ENCODE measurements around the gene GSTA4. TPM values are rescaled to one million over a fixed set of nuclear protein-coding genes. Genes with fewer than 3 reads are reported as not detected.

GSTA4 gene
- total and polyA plus RNA-seq, 12 donors = 9.4 to 16.3 (median 12.0) TPM

DNA sequence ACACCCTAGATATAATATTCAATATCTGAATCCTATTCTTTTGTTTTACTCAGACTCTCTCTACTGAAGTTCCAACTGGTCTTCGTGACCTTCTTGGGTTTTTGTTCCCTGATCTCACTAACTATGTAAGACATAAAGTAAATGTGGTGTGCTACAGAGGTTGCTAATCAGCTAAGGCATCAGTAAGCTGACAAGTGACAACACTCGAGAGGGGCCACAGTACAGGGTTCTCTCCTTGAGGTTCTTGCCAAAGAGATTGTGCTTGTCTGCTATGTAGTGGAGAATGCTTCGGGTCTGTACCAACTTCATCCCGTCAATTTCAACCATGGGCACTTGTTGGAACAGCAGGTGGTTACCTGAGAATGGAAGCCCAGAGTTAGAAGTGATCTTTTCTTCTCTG is 9.9 kb downstream of the GSTA4 start:
- DNase-seq = no peak
- H3K27me3 ChIP-seq = no peaks in the 10 kb centered on the region
- H3K36me3 ChIP-seq = peaks cover 0 to 67% (median 13%) of the 10 kb centered on the region in 9 donors
- no peaks in the 10 kb centered on the region for H3K9me3 ChIP-seq
- no peak overlapping the region for H3K4me3 ChIP-seq
- no peak for ATAC-seq
- 94 to 96% methylated on average over 4 of the region's 4 CpGs for WGBS, 2 donors
- no peak overlapping the region for H3K27ac ChIP-seq
- TF ChIP-seq, protein P1, sequence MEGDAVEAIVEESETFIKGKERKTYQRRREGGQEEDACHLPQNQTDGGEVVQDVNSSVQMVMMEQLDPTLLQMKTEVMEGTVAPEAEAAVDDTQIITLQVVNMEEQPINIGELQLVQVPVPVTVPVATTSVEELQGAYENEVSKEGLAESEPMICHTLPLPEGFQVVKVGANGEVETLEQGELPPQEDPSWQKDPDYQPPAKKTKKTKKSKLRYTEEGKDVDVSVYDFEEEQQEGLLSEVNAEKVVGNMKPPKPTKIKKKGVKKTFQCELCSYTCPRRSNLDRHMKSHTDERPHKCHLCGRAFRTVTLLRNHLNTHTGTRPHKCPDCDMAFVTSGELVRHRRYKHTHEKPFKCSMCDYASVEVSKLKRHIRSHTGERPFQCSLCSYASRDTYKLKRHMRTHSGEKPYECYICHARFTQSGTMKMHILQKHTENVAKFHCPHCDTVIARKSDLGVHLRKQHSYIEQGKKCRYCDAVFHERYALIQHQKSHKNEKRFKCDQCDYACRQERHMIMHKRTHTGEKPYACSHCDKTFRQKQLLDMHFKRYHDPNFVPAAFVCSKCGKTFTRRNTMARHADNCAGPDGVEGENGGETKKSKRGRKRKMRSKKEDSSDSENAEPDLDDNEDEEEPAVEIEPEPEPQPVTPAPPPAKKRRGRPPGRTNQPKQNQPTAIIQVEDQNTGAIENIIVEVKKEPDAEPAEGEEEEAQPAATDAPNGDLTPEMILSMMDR (IDR thresholded peaks at IDR 0.05) = no peak
- H3K4me1 ChIP-seq = peaks cover 0 to 17% (median 0%) of the 10 kb centered on the region in 9 donors
- intact Hi-C loops (cut with DNase I) = no loop called here

DNA sequence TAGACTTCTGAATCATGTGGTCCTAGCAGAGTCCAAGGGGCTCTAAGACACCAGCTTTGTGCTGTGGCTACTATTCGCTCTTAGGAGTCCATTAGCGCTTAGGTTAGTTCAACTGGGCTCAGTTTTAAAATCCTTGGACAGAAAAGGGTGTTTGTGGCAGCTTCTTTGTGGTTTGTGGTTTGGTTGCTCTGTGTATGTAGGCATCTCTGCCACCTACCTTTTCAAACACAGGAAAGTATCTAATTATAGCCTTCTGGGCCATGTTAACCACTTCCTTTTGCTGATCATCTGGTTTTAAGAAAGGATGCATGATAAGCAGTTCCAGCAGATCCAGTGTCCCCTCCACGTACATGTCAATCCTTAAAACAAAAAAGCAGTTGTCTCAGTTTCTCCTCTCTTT is 10.8 kb downstream of the GSTA4 start:
- Histone ChIP-seq H3K4me1 (peaks cover 0 to 17% (median 0%) of the 10 kb centered on the region in 9 donors), H3K36me3 (peaks cover 0 to 59% (median 13%) of the 10 kb centered on the region in 9 donors), H3K27ac (no peak overlapping the region), H3K9me3 (no peaks in the 10 kb centered on the region), H3K4me3 (no peak overlapping the region), H3K27me3 (no peaks in the 10 kb centered on the region)
- 92 to 98% methylated on average over 3 of the region's 3 CpGs for WGBS, 2 donors
- ATAC-seq = no peak
- TF ChIP-seq, protein P1 (IDR thresholded peaks at IDR 0.05) = no peak
- intact Hi-C loops (cut with DNase I) = no loop called here
- DNase-seq = no peak

DNA sequence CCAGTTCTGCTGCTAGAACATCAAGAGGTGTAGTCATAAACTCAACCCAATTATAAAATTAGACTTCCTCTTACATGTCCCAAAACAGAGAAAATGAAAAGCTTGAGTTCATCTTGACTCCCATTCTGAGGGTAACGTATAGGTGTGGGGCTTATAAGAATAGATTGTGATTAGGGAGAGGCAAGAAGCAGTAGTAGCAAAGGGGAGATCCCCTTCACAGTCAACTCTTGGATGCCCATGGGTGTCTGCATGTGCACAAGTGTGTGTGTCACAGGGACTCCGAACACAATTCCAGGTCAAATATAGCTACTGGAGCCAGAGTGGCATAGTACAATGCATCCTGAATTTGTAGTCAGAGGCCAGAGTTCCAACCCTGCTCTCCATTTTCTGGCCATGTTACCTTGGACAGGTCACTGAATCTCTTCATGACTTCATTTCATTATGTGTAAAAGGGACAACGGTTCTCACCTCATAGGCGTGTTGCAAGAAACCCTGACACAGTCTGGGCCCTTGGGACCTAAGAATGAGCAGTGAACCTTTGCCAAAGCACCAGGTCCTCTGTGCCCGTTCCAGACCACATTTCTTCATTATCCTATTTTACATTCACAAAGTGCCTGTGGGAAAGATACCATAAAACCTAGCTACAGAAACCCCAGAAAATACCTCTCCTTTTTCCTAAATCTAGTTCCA is 11.8 kb downstream of the GSTA4 start:
- TF ChIP-seq, protein P1 (IDR thresholded peaks at IDR 0.05) = no peak
- WGBS, 2 donors = 95 to 98% methylated on average over 5 of the region's 5 CpGs
- DNase-seq (no peak), ATAC-seq (no peak)
- Histone ChIP-seq H3K36me3 (peaks cover 0 to 54% (median 13%) of the 10 kb centered on the region in 9 donors), H3K27me3 (no peaks in the 10 kb centered on the region), H3K27ac (no peak overlapping the region), H3K4me3 (no peak overlapping the region), H3K4me1 (peaks cover 0 to 17% (median 0%) of the 10 kb centered on the region in 9 donors), H3K9me3 (no peaks in the 10 kb centered on the region)
- intact Hi-C loops (cut with DNase I) = no loop called here

DNA sequence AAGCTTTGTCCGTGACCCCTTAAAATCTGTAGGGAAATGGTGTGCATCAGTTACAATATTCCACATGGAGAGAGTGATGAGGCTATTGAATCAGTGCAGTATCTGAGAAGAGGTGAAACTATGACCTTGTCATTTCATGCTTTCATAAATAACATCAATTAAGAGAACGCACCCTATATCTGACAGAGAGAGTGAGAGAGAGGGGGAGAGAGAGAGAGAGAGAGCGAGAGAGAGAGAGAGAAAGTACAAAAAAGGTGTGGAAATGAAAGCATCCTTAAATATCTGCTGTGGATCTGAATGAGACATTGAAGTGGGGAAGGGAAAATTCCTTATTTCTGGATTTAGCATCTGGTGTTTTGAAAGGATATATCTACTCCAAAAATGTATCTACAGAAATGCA is 12.4 kb downstream of the GSTA4 start:
- Histone ChIP-seq H3K9me3 (no peaks in the 10 kb centered on the region), H3K4me1 (peaks cover 0 to 17% (median 0%) of the 10 kb centered on the region in 9 donors), H3K27ac (no peak overlapping the region), H3K36me3 (peaks cover 0 to 58% (median 13%) of the 10 kb centered on the region in 9 donors), H3K4me3 (no peak overlapping the region), H3K27me3 (no peaks in the 10 kb centered on the region)
- intact Hi-C loops (cut with DNase I) = no loop called here
- WGBS, 2 donors = 93 to 96% methylated on average over 3 of the region's 3 CpGs
- no peak for ATAC-seq
- DNase-seq = no peak
- TF ChIP-seq, protein P1 (IDR thresholded peaks at IDR 0.05) = no peak

Data from heart right ventricle (tissue), 16 donors.